RPMI7951 (cell line): ENCODE data around the gene COQ5. TPM values are rescaled to one million over a fixed set of nuclear protein-coding genes. Genes with fewer than 3 reads are reported as not detected.
"Not testable (repeated sequence)": the region's sequence is repeated elsewhere in the genome, so short reads cannot be mapped to it uniquely, and the experiment has no call there.

Experiments
- DNase-seq: peaks from one replicate; pipeline ENCODE4 v3.0.0-alpha.2; 2012; ENCODE audit warnings: low read depth
- total RNA-seq: library from RNA; depleted of rRNA; stranded (reverse); fragments of >200 nt; shearing (Covaris generic); gene quantifications from 2 replicates; pipeline ENCODE4 v1.2.3, GENCODE V29; 2014; rRNA removed

Gene COQ5
- 32.3 and 34.1 TPM in 2 replicates for total RNA-seq

GRCh38 chr12:120528861-120529525 is at the start of gene COQ5:
Gene COQ5, minus strand, starts transcription at chr12:120529158. Its CDS starts 17 bp downstream, at chr12:120529141.
- DNase-seq = peak; percentile 82

GRCh38 chr12:120574106-120574505 is 45.1 kb upstream of the COQ5 start:
- DNase-seq = no peak

DNA sequence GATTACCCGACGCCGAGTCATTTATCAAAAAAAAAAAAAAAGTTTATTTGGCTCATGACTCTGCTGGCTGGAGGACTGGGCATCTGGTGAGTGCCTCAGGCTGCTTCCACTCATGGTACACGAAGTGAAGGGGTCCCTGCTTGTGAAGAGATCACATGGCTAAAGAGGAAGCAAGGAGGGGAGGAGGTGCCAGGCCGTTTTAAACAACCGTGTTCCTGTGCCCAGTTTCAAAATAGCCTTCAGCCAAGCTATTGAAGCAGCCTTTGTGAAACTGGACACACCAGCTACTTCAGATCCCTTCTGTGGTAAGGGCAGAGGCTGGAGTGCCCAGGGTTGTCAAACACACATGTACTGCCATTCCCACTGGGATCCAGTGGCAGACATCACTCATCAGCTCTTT is 44.6 kb upstream of the COQ5 start:
- no peak for DNase-seq

GRCh38 chr12:120571299-120571698 is 42.3 kb upstream of the COQ5 start:
- no peak for DNase-seq

DNA sequence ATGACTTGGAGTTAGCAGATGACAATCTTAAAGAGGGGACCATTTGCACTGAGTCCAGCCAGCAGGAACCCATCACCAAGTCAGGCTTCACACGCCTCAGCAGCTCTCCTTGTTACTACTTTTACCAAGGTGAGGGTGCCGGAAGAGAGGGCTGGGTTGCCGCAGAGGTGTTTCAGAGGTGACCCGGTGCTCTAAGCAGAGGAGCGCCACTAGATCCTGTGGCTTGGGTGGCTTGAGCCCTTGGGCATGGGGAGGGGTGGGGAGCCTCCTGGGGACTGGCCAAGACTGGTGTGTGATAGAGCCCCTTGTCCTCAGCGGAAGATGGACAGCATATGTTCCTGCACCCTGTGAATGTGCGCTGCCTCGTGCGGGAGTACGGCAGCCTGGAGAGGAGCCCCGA is 34.5 kb upstream of the COQ5 start:
- DNase-seq = no peak

GRCh38 chr12:120562906-120563305 is 33.9 kb upstream of the COQ5 start:
- no peak for DNase-seq

DNA sequence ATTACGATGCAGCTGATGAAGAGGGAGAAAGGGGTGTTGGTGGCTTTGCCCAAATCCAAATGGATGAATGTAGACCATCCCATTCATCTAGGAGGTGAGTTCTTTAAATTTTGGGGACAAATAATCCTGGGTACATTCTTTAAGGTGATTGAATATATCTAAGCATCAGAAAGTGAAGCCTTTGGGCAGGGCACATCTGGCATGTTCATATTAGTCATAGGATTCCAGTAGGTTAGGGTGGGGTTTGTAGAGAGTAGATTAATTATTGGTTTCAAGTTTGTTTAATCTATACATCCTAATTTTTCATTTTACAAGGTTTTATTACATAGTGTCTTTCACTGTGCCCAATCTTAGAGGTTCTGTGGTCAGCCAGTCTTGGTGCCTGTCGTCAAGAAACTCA is 28.6 kb upstream of the COQ5 start:
- DNase-seq = no peak

DNA sequence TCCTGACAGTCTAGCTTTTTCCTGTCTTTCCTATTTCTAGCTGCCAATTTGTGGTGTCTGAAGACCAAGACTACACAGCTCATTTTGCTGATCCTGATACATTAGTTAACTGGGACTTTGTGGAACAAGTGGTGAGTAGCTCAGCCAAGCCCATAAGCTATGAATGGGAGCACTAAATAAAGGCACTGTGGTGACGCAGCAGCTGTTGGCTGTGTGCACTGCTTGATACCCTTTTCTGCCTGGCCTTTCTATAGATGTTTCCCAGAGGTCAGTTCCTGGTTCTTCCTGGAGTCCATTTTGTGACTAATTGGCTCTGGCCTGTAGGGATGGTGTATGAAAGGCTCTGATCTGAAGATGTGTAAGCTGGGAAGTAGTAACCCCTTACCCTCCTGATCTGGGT is 25.7 kb upstream of the COQ5 start:
- DNase-seq = no peak

- no peak for DNase-seq
Measured at GRCh38 chr12:120546050-120546386, 17.1 kb upstream of the COQ5 start.

DNA sequence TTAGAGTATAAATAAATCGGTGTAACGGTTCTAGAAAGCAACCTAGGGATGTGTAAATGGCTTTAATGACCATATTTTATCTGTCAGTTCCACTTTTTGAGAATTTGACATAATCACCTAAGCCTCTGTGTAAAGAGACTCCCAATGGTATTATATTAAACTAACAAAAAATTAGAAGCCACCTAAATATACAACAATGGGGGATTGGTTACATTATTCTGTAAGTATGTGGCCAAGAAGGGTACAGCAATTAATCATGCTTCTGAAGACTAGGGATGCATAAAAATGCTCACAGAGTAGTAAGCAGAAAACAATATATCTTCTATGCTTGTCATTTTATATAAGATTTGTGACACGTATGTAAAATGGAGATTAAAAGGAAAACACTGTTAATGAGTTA is 15.7 kb upstream of the COQ5 start:
- no peak for DNase-seq

DNA sequence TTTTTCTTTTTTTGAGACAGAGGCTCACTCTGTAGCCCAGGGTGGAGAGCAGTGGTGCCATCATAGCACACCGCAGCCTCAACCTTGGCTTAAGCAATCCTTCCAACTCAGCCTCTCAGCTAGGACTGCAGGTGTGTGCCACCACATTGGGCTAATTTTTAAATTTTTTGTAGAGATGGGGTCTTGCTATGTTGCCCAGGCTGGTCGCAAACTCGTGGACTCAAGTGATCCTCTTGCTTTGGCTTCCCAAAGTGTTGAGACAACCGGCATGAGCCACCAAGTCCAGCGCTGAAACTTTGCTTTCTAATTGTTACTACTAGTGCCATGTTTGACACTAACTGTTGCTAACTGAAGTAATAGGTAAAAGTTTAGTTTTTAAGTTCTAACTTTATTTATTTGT is 13.2 kb upstream of the COQ5 start:
- no peak for DNase-seq

GRCh38 chr12:120540445-120540844 is 11.5 kb upstream of the COQ5 start:
- DNase-seq = no peak

- peak; percentile 26 for DNase-seq
Measured at GRCh38 chr12:120539303-120539702, 10.3 kb upstream of the COQ5 start.

GRCh38 chr12:120538281-120539156 is 9.6 kb upstream of the COQ5 start:
- peak; percentile 47 for DNase-seq

DNA sequence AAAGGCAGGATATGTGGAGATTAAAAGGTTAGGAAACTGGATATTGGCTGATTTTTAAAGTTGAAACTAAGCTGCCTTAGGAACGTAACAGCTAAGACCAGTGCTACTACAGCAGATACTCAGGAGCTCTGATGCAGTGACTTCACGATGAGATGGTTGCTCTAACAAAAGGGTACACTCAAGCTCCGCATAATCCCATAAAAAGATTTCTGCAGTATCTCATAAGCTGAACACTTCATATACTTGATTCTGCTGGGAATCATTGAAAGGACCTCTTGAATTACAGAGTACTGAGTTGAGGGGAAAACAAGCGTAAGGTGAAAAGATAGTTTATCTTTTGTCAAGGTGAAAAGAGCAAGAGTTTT is 8.9 kb upstream of the COQ5 start:
- no peak for DNase-seq

DNA sequence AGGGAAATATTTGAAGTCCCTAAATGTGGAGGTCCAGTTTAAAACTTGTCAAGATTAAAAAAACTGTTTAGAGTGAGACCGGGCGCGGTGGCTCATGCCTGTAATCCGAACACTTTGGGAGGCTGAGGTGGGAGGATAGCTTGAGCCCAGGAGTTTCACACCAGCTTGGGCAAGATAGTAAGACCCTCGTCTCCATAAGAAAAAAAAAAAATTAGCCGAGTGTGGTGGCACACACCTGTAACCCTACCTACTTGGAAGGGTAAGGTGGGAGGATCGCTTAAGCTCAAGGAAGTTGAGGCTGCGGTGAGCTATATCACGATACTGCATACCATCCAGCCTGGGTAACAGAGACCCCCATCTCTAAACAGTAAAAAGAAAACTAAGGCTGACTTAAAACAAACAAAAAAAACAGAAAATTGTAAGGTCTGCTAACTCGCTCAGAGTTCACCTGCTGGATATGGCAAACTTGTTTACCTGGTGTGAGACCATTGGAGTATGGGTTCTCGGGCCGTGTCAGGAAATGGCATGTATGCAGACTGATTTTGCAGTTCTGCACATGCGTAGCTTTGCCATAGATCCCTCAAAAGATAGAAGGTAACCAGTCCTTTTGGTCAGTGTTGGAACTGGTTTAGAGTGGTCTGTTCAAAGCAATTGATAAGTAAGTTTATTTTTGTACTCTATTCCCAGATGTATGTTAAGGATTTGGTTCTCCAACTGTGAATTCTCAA is 7.3 kb upstream of the COQ5 start:
- DNase-seq = no peak

- DNase-seq = peak; percentile 80
Measured at GRCh38 chr12:120534703-120535655, 6.0 kb upstream of the COQ5 start.

- DNase-seq = peak; percentile 82
Measured at GRCh38 chr12:120534203-120534702, 5.3 kb upstream of the COQ5 start, which contains the start of gene RNF10. Gene RNF10, plus strand, starts transcription at chr12:120534356. Its CDS starts 456 bp downstream, at chr12:120534812.

DNA sequence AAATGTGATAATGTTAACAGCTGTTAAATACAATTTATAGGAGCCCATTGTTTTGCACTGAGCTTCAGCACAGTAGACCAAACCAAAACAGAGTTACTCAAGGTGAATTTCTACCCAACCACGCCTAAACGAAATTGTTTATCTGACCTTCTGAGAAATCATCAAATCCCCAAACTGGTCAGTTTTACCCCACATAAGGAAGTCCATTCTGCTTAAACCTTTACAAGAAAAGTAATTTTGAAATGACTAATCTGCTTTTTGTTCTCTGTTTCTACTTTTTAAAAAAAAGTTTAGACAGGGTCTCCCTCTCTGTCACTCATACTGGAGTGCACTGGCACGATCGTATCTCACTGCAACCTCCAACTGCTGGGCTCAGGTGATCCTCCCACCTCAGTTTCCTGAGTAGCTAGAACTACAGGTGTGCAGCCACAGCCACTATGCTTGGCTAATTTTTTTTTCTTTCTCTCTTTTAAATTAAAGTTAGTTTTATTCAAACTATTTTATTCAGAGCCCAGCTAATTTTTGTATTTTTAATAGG is 3.8 kb upstream of the COQ5 start:
- DNase-seq = no peak

DNA sequence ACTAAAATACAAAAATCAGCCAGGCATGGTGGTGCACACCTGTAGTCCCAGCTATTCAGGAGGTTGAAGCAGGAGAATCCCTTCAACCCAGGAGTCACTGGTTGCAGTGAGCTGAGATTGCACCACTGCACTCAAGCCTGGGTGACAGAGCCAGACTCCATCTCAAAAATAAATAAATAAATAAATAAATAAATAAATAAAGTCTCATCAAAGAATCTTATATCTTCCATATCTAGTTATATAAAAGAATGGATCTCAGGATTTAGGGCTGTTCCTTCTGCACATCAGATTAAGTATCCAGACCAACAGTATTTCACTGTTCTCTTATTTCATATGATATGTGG is 1.4 kb upstream of the COQ5 start:
- DNase-seq = not testable (repeated sequence)
